B cell (primary cell): ENCODE measurements around the gene CLCN1. TPM values are rescaled to one million over a fixed set of nuclear protein-coding genes. Genes with fewer than 3 reads are reported as not detected.

ENCODE experiments used
- ATAC-seq: fragments of 200-7000 bp; cut with Tn5 transposase; one replicate; pipeline ENCODE4 v1.10.0; 2021; ENCODE audit warnings: low read depth, mild to moderate bottlenecking, moderate number of reproducible peaks, moderate library complexity
- CTCF ChIA-PET: fragments of 350-600 bp; sonication (Branson Sonifier 250); formaldehyde crosslinking; loops from one replicate; lab custom pipeline; 2021; ENCODE audit warnings: antibody characterized with exemption, inconsistent platforms; lab: Charles Lee
- POLR2A ChIA-PET: fragments of 350-600 bp; sonication (Branson Sonifier 250); formaldehyde crosslinking; loops from one replicate; lab custom pipeline; 2021; ENCODE audit warnings: antibody characterized with exemption; lab: Charles Lee
- DNase-seq: peaks from one replicate; pipeline ENCODE4 v3.0.0; 2013
- H2AFZ ChIP-seq: 2 replicates; pipeline ENCODE4 v1.6.1; 2012; ENCODE audit warnings: mild to moderate bottlenecking, low read depth, low read length; ENCODE audit not compliant: insufficient read depth, poor library complexity, severe bottlenecking
- H3K27ac ChIP-seq, 2 donors: 1 replicate in 1 of 2; 2 replicates in 1 of 2; pipeline ENCODE4 v1.5.1; 2012 to 2013; ENCODE audit warnings: low read length in 2 of 2, mild to moderate bottlenecking in 2 of 2, moderate library complexity in 1 of 2
- H3K27me3 ChIP-seq, 4 experiments: fragments of 200-600 bp in 1 of 4; sonication (generic) in 1 of 4; replicated peaks in 1 of 4; 1 replicate in 2 of 4; 2 replicates in 2 of 4; pipeline versions ENCODE4 v1.6.1 to v1.7.0; 2013 to 2016; ENCODE audit warnings: low read length in 3 of 4, mild to moderate bottlenecking in 2 of 4, mixed read lengths in 1 of 4, moderate library complexity in 1 of 4; ENCODE audit not compliant: insufficient read depth in 4 of 4, control insufficient read depth in 3 of 4; ENCODE audit errors: control extremely low read depth in 1 of 4
- H3K36me3 ChIP-seq, 2 experiments: replicated peaks in 1 of 2; 1 replicate in 1 of 2; 2 replicates in 1 of 2; pipeline versions ENCODE4 v1.6.1 to v1.7.1; 2013; ENCODE audit warnings: low read length in 1 of 2; ENCODE audit not compliant: insufficient read depth in 2 of 2, control insufficient read depth in 1 of 2; ENCODE audit errors: control extremely low read depth in 1 of 2, extremely low read depth in 1 of 2
- H3K4me1 ChIP-seq, 2 donors: fragments of 200-600 bp in 1 of 2; sonication (generic) in 1 of 2; 1 replicate in 1 of 2; 2 replicates in 1 of 2; pipeline versions ENCODE4 v1.5.1 to v1.6.1; 2013 to 2017; ENCODE audit warnings: low read length in 2 of 2; ENCODE audit not compliant: control insufficient read depth in 2 of 2, insufficient read depth in 2 of 2
- H3K4me2 ChIP-seq: replicated peaks from 2 replicates; pipeline ENCODE3; 2012; ENCODE audit warnings: mild to moderate bottlenecking, low read depth, low read length; ENCODE audit not compliant: poor library complexity, severe bottlenecking
- H3K4me3 ChIP-seq, 5 experiments: fragments of 200-600 bp in 1 of 5; sonication (generic) in 1 of 5; 1 replicate in 3 of 5; 2 replicates in 2 of 5; pipeline versions ENCODE4 v1.5.1 to v1.7.0; 2011 to 2016; ENCODE audit warnings: low read length in 4 of 5, mild to moderate bottlenecking in 4 of 5, low read depth in 2 of 5, control low read depth in 1 of 5, moderate library complexity in 1 of 5; ENCODE audit not compliant: insufficient read depth in 1 of 5; ENCODE audit errors: control extremely low read depth in 1 of 5, extremely low read depth in 1 of 5
- H3K79me2 ChIP-seq: fragments of 200-600 bp; sonication (generic); one replicate; pipeline ENCODE4 v1.6.0; 2016; ENCODE audit warnings: low read length; ENCODE audit not compliant: control insufficient read depth, insufficient read depth
- H3K9ac ChIP-seq: fragments of 200-600 bp; sonication (generic); 2 replicates; pipeline ENCODE4 v1.6.1; 2017; ENCODE audit warnings: mild to moderate bottlenecking, low read length, moderate library complexity
- H3K9me3 ChIP-seq, 3 donors: one replicate each; pipeline versions ENCODE4 v1.6.1 to v1.7.1; 2013; ENCODE audit warnings: low read length in 2 of 3; ENCODE audit not compliant: control insufficient read depth in 2 of 3, insufficient read depth in 1 of 3; ENCODE audit errors: control extremely low read depth in 1 of 3
- H4K20me1 ChIP-seq: 2 replicates; pipeline ENCODE4 v1.6.0; 2012; ENCODE audit warnings: mild to moderate bottlenecking, low read length; ENCODE audit not compliant: insufficient read depth, control insufficient read depth, poor library complexity, severe bottlenecking
- H3K27ac Mint-ChIP-seq: one replicate; pipeline ENCODE4 v1.8.0; 2021; ENCODE audit warnings: mixed read lengths
- H3K27me3 Mint-ChIP-seq: one replicate; pipeline ENCODE4 v1.8.0; 2021; ENCODE audit warnings: mixed read lengths
- H3K4me1 Mint-ChIP-seq: one replicate; pipeline ENCODE4 v1.8.0; 2021; ENCODE audit warnings: mixed read lengths
- H3K4me3 Mint-ChIP-seq: one replicate; pipeline ENCODE4 v1.8.0; 2021; ENCODE audit warnings: mixed read lengths
- H3K9me3 Mint-ChIP-seq: one replicate; pipeline ENCODE4 v1.8.0; 2022; ENCODE audit warnings: mixed read lengths; ENCODE audit not compliant: insufficient read depth
- CTCF ChIP-seq: fragments of 200-600 bp; IDR thresholded peaks from one replicate; pipeline ENCODE4 v1.8.0; 2022; ENCODE audit warnings: antibody characterized with exemption, mild to moderate bottlenecking
- EZH2 ChIP-seq: IDR thresholded peaks from 2 replicates; pipeline ENCODE4 v1.6.1; 2012; ENCODE audit warnings: borderline replicate concordance, low read depth, mild to moderate bottlenecking, moderate library complexity, low read length; ENCODE audit not compliant: insufficient read depth, poor library complexity, severe bottlenecking
- WGBS: methylation state at CpG from one replicate; pipeline ENCODE4 v1.1.5; 2013; ENCODE audit warnings: missing lambda C conversion rate; ENCODE audit not compliant: insufficient coverage; 5-methylcytosine and 5-hydroxymethylcytosine counted together
- intact Hi-C: fragments of 100-400 bp; cut with micrococcal nuclease; formaldehyde crosslinking; loops from one replicate; pipeline ENCODE4 v1.10.0; 2022
- polyA plus RNA-seq: library from polyadenylated mRNA; depleted of rRNA; stranded (reverse); fragments of >200 nt; gene quantifications from 2 replicates; pipeline ENCODE4 v1.2.3, GENCODE V29; 2012
- total RNA-seq, 2 donors: library from RNA; stranded (reverse); fragments of 120-200 nt in 1 of 2; gene quantifications; 1 replicate in 1 of 2; 2 replicates in 1 of 2; pipeline versions ENCODE4 v1.2.3 to v1.2.4, GENCODE V29; 2013 to 2022

The CLCN1 gene
- total and polyA plus RNA-seq, 2 donors (not counting 1 experiment from before 2014, with no cell fraction given): not detected

- no peaks in the 10 kb centered on the region for H3K9me3 Mint-ChIP-seq
- no peak overlapping the region for H3K27ac Mint-ChIP-seq
- no peaks in the 10 kb centered on the region for H4K20me1 ChIP-seq
- no peaks in the 10 kb centered on the region for H3K79me2 ChIP-seq
- no peak overlapping the region for H3K4me2 ChIP-seq
- ATAC-seq (no peak), DNase-seq (no peak)
- H3K4me3 ChIP-seq: no peak overlapping the region
- no peaks in the 10 kb centered on the region for H3K27me3 Mint-ChIP-seq
- 90% methylated on average over 10 of the region's 16 CpGs for WGBS
- CTCF ChIA-PET: no interaction called here
- TF ChIP-seq CTCF: no peak
- TF ChIP-seq EZH2: no peak
- H3K27ac ChIP-seq: no peak overlapping the region
- H3K9me3 ChIP-seq: no peaks in the 10 kb centered on the region
- POLR2A ChIA-PET: no interaction called here
- no peak overlapping the region for H3K9ac ChIP-seq
- no peaks in the 10 kb centered on the region for H3K36me3 ChIP-seq
- H3K27me3 ChIP-seq: no peaks in the 10 kb centered on the region
- no peak overlapping the region for H2AFZ ChIP-seq
- no peak overlapping the region for H3K4me3 Mint-ChIP-seq
- H3K4me1 ChIP-seq: no peaks in the 10 kb centered on the region
- H3K4me1 Mint-ChIP-seq: no peaks in the 10 kb centered on the region
- intact Hi-C loops: no loop called here
Observed at GRCh38 chr7:143397710-143398530, 82.0 kb downstream of the CLCN1 start.

- TF ChIP-seq EZH2 (no peak), CTCF (no peak)
- ATAC-seq (no peak), DNase-seq (no peak)
- no peak overlapping the region for H3K9ac ChIP-seq
- H4K20me1 ChIP-seq: no peaks in the 10 kb centered on the region
- Mint-ChIP-seq H3K4me1 (no peaks in the 10 kb centered on the region), H3K27ac (no peak overlapping the region), H3K9me3 (no peaks in the 10 kb centered on the region), H3K27me3 (no peaks in the 10 kb centered on the region), H3K4me3 (no peak overlapping the region)
- H3K4me1 ChIP-seq: no peaks in the 10 kb centered on the region
- H3K4me3 ChIP-seq: no peak overlapping the region
- H3K79me2 ChIP-seq: no peaks in the 10 kb centered on the region
- WGBS: 92% methylated on average over 8 of the region's 14 CpGs
- no peak overlapping the region for H3K27ac ChIP-seq
- no peaks in the 10 kb centered on the region for H3K27me3 ChIP-seq
- ChIA-PET POLR2A (no interaction called here), CTCF (no interaction called here)
- intact Hi-C loops: no loop called here
- no peak overlapping the region for H3K4me2 ChIP-seq
- no peaks in the 10 kb centered on the region for H3K36me3 ChIP-seq
- no peaks in the 10 kb centered on the region for H3K9me3 ChIP-seq
- no peak overlapping the region for H2AFZ ChIP-seq
Observed at GRCh38 chr7:143398616-143399015, 82.7 kb downstream of the CLCN1 start.
